GM19438 (cell line): ENCODE data around the gene CELF4.

Source experiments
- ATAC-seq: cut with Tn5 transposase; IDR thresholded peaks from one replicate; pipeline ENCODE4 v1.9.1; 2021; ENCODE audit warnings: low read depth; ENCODE audit not compliant: unreplicated experiment

CELF4 gene

GRCh38 chr18:37499913-37500312 lies 65.7 kb downstream of the CELF4 start:
- no peak for ATAC-seq

- no peak for ATAC-seq
Observed at GRCh38 chr18:37499044-37499443, 66.6 kb downstream of the CELF4 start.

GRCh38 chr18:37497853-37498518 lies 67.6 kb downstream of the CELF4 start:
- no peak for ATAC-seq

GRCh38 chr18:37496568-37496967 lies 69.0 kb downstream of the CELF4 start:
- ATAC-seq, result no peak

DNA sequence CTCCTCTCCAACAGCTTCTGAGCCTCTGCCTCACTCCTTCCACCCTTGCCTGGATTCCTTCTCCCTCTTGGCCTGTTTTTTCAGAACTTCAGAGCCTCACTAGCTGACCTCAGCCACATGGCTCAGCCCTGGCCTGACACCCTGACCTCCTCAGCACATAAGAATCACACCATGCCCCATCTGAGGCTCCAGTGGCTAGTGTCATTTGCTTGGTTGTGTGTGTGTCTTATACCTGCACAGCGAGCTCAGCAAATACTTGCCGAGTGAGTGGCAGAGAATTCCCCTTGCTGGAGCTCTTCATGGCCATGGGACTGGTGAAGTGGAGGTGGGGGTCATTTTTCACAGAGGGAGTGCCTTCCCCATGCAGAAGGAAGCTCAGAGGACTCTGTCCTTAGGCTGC lies 70.2 kb downstream of the CELF4 start:
- no peak for ATAC-seq

- ATAC-seq, result no peak
Observed at GRCh38 chr18:37494406-37494805, 71.2 kb downstream of the CELF4 start.

DNA sequence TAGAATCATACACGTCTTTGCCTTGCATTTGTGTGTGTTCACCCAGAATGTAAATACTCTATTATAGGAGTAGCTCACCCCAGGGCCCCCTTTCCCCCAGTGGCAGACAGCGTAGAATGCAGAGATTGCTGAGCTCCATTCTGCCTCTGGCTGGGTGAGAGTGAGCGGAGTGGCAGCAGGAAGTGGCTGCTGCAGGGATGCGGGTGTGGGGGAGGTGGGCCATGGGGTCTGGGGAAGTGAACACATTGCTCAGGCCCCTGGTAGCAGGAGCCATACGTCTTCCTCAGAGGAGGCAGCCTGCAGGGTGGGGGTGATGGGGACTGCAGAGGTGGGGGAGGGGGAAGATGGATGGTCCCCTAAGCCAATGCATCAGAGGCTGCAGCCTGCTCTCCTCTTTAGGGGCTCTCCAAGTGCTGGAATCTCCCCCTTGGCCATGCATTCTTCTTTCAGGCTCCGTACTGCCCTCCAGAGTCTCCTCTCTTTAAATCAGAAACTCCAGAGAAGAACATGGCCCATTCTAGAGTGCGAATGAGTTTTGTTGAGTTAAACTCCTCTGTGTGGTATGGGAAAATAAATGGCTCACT lies 72.2 kb downstream of the CELF4 start:
- ATAC-seq, result no peak

DNA sequence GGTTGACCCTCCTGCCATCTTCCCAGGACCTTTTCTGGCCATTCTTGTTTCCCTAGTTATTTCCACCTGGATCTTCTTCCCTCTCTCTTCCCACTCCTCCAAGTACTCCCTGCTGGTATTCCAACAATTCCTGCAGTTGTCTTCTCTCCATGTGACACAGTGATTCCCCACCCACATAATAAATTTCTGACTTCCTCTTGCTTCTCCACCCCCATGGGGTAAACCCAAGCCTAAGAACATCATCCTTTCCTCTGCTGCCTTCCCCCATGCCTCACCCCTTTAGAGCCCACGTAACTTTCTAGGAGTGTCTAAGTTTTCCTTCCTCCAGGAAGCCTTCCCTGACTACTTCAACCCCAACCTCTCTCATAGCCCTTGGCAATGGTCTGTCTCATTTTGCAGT lies 72.6 kb downstream of the CELF4 start:
- no peak for ATAC-seq

GRCh38 chr18:37491526-37491925 lies 74.1 kb downstream of the CELF4 start:
- no peak for ATAC-seq

DNA sequence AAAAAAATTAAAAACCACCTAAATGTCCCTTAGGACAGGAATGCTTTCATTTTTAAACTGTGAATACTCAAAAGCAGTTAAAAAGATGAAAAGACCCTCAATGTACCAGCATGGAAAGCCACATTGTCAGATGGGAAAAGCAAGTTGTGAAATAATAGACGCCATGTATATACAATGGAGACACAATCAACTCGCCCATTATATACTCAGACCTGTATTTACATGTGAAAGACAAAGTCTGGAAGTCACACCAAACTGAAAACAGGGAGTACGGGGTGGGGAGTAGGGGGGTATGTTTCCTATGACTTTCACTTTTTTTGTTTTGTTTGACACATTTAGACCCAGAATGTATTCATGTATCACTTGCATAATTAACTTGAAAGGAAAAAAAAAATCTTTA lies 75.6 kb downstream of the CELF4 start:
- no peak for ATAC-seq

- ATAC-seq, result no peak
Observed at GRCh38 chr18:37489011-37489410, 76.6 kb downstream of the CELF4 start.

DNA sequence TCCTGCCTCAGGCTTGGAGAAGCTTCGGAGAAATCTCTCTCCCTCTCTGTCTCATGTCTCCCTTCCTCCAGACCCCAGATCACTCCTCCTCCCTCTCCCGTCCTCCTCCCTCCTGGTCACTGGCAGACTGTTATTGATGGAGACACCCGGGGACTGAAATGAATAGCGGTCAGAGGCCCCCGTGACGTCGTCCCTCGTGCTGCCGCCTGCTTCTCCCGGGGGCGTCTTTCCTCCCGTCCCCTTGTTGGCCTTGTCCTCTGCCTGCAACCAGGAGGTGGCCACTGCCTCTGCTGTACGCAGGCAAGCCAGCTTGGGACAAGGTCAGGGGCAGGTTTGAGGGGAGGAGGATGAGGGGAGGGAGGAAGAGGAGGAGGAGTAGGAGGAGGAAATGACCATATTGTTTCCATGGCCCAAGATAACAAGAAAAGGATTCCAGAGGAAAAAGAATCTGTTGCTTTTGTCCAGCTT lies 78.2 kb downstream of the CELF4 start:
- no peak for ATAC-seq

- ATAC-seq, result no peak
Observed at GRCh38 chr18:37486848-37487247, 78.8 kb downstream of the CELF4 start.

DNA sequence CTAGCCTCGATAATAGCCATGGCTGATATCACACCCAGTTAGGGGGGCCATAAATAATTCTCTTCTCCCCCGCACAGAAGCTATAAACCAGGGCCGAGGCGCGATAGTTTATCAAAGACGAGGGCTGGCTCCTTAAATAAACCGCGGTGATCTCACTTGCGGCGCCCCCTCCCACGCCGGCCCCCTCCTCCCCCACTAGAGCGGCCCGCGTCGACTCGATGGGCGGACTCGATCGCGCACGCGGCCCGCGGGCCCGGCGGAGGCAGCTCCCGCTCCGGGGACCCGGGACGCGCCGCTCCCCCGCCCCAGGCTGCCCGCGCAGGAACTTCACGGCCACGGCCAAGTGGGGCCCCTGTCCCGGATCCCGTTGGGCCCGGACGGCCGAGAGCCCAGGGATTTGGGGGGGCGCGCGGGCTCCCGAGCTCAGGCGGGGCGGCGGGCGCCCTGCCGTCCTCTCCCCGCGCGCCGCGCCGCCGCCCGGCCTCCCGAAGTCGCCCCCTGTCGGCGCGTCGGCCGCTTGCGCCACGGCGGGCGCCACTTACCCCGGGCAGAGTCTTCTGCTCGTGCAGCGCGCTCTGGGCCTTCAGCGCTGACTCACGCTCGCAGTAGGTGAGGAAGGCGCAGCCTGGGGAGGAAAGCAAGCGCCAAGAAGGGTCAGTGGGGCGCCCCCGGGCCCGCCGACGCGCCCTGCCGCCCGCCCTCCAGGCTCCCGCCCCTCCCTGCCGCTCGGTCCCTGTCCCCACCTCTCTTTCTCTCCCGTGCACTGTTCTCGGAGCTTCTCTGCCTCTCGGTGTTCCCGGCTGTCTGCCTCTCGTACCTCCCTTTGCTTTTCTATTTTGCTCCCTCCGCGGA lies 80.4 kb downstream of the CELF4 start:
- ATAC-seq, result no peak

GRCh38 chr18:37483984-37484819 lies 81.4 kb downstream of the CELF4 start:
- ATAC-seq, result no peak

GRCh38 chr18:37483221-37483971 lies 82.2 kb downstream of the CELF4 start:
- no peak for ATAC-seq

- no peak for ATAC-seq
Observed at GRCh38 chr18:37482433-37482832, 83.2 kb downstream of the CELF4 start.

DNA sequence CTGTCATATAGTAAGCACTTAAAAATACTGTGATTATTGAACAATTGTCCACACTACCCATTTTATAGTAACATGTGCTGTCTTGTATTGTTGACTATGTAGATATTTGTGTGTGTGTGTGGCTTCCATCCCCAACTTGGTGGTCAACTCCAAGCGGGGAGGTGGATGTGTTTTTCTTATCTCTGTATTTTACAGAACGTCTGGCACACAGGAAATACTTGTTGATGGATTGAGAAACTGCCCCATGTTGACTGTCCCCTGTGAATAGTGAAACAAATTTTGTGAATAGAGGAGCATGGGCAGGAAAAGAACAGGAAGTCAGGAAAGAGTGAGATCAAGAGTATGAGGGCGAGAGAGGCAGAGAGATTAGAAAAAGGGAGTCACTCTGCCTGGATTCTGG lies 83.6 kb downstream of the CELF4 start:
- no peak for ATAC-seq

GRCh38 chr18:37481491-37481890 lies 84.1 kb downstream of the CELF4 start:
- ATAC-seq, result no peak

- ATAC-seq, result no peak
Observed at GRCh38 chr18:37481072-37481471, 84.5 kb downstream of the CELF4 start.
